Measurements from ENCODE around the gene NPW.

DNA sequence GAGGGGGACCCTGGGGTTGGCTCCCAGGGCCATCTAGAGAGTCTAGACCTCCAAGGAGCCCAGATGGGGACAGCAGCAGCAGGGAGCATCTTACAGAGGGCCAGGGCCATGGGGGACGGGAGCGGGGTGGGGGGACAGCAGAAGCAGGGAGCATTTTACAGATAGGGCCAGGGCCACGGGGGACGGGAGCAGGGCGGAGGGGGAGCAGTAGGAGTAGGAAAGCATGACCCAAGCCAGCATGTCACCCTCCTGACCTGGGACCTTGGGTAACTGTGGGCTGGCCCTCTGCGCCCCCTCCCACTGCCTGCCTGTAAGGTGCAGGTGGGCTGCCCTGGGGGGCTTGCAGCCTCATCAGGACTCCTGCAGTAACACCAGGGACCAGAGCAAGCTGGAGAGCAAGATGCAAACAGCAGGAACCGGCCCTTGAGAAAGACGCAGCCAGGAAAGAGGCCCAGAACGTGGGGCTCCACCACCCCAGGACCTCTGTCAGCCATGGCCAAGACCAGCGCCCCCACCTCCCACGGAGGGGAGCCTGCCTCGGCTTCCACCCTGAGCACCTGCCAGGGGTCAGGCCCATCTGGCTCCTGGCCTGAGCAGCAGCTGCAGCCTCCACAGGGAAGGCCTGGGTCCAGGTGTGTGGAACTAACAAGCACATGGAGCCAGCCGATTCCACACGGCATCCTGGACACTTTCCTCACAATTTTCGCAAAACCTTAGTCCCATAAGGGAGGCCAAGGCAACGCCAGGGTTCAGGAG is 12.3 kb upstream of the NPW start:
- TF ChIP-seq, protein P1, sequence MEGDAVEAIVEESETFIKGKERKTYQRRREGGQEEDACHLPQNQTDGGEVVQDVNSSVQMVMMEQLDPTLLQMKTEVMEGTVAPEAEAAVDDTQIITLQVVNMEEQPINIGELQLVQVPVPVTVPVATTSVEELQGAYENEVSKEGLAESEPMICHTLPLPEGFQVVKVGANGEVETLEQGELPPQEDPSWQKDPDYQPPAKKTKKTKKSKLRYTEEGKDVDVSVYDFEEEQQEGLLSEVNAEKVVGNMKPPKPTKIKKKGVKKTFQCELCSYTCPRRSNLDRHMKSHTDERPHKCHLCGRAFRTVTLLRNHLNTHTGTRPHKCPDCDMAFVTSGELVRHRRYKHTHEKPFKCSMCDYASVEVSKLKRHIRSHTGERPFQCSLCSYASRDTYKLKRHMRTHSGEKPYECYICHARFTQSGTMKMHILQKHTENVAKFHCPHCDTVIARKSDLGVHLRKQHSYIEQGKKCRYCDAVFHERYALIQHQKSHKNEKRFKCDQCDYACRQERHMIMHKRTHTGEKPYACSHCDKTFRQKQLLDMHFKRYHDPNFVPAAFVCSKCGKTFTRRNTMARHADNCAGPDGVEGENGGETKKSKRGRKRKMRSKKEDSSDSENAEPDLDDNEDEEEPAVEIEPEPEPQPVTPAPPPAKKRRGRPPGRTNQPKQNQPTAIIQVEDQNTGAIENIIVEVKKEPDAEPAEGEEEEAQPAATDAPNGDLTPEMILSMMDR (optimal IDR thresholded peaks at IDR 0.05 in 1 of 3, IDR thresholded peaks at IDR 0.05 in 1 of 3, conservative IDR thresholded peaks at IDR 0.05 in 1 of 3; ENCODE audit: extremely low read depth in 1 of 3, insufficient read depth in 2 of 3, low read length in 3 of 3): no peak
- TF ChIP-seq EZH2 (IDR thresholded peaks at IDR 0.05; ENCODE audit: low read length): no peak

All from keratinocyte (primary cell).